Endodermal cell (in vitro differentiated cells): ENCODE results near the gene SLC25A43. TPM values are rescaled to one million over a fixed set of nuclear protein-coding genes. Genes with fewer than 3 reads are reported as not detected.

ENCODE experiments used
- DNase-seq: peaks from one replicate; pipeline ENCODE4 v3.0.0-alpha.2; 2017
- H3K27ac ChIP-seq: 2 replicates; pipeline ENCODE4 v1.5.1; 2013; ENCODE audit warnings: mild to moderate bottlenecking, low read depth, low read length, moderate library complexity
- H3K27me3 ChIP-seq: 2 replicates; pipeline ENCODE4 v1.6.1; 2013; ENCODE audit warnings: mild to moderate bottlenecking, low read length, moderate library complexity; ENCODE audit not compliant: insufficient read depth, control insufficient read depth, poor library complexity, severe bottlenecking
- H3K36me3 ChIP-seq: 2 replicates; pipeline ENCODE4 v1.7.0; 2013; ENCODE audit warnings: mild to moderate bottlenecking, low read length, moderate library complexity; ENCODE audit not compliant: control insufficient read depth, insufficient read depth
- H3K4me1 ChIP-seq: one replicate; pipeline ENCODE4 v1.7.0; 2013; ENCODE audit warnings: low read length; ENCODE audit not compliant: control insufficient read depth, insufficient read depth
- H3K4me3 ChIP-seq: 2 replicates; pipeline ENCODE4 v1.5.1; 2013; ENCODE audit warnings: mild to moderate bottlenecking, low read length, moderate library complexity
- H3K9ac ChIP-seq: 2 replicates; pipeline ENCODE4 v1.6.1; 2013; ENCODE audit warnings: mild to moderate bottlenecking, low read length, moderate library complexity; ENCODE audit not compliant: poor library complexity, severe bottlenecking; ENCODE audit errors: extremely low read depth
- H3K9me3 ChIP-seq: 2 replicates; pipeline ENCODE4 v1.6.1; 2013; ENCODE audit warnings: mild to moderate bottlenecking, low read length, moderate library complexity; ENCODE audit not compliant: control insufficient read depth
- H3K27ac Mint-ChIP-seq: 2 replicates; pipeline ENCODE4 v1.8.0; 2020; ENCODE audit warnings: mixed read lengths
- H3K27me3 Mint-ChIP-seq: 2 replicates; pipeline ENCODE4 v1.8.0; 2021; ENCODE audit warnings: mild to moderate bottlenecking, mixed read lengths; ENCODE audit not compliant: insufficient read depth
- H3K36me3 Mint-ChIP-seq: 2 replicates; pipeline ENCODE4 v1.8.0; 2020; ENCODE audit warnings: low read depth, mixed read lengths
- H3K4me1 Mint-ChIP-seq: 2 replicates; pipeline ENCODE4 v1.8.0; 2020; ENCODE audit warnings: mixed read lengths
- H3K4me3 Mint-ChIP-seq: 2 replicates; pipeline ENCODE4 v1.8.0; 2020; ENCODE audit warnings: mild to moderate bottlenecking, moderate library complexity, mixed read lengths
- H3K9me3 Mint-ChIP-seq: 2 replicates; pipeline ENCODE4 v1.8.0; 2020; ENCODE audit warnings: mild to moderate bottlenecking, mixed read lengths
- WGBS, 2 experiments: methylation state at CpG; one replicate each; pipeline versions ENCODE4 v1.1.5 to v1.1.7; 2013; ENCODE audit warnings: missing lambda C conversion rate in 2 of 2, mixed read lengths in 1 of 2; ENCODE audit not compliant: insufficient coverage in 1 of 2, insufficient read length in 1 of 2; 5-methylcytosine and 5-hydroxymethylcytosine counted together
- total RNA-seq, 2 donors: library from RNA; stranded (reverse); fragmentation: NEBNext Ultra II Directional in 1 of 2; extraction: Animal tissue kit (Norgen Biotek cat#: 25700) in 1 of 2; gene quantifications; 2 replicates in 1 of 2; 3 replicates in 1 of 2; pipeline ENCODE4 v1.2.1, GENCODE V29; 2021
- TF ChIP-seq, protein P1 (sequence below): fragments of 200-600 bp; sonication (generic); conservative IDR thresholded peaks from 2 replicates; pipeline ENCODE4 v1.5.0; 2021; ENCODE audit warnings: antibody characterized with exemption, mild to moderate bottlenecking

SLC25A43 gene
- total RNA-seq, 2 donors from 2014 or later, result 4.4 to 4.9 TPM

DNA sequence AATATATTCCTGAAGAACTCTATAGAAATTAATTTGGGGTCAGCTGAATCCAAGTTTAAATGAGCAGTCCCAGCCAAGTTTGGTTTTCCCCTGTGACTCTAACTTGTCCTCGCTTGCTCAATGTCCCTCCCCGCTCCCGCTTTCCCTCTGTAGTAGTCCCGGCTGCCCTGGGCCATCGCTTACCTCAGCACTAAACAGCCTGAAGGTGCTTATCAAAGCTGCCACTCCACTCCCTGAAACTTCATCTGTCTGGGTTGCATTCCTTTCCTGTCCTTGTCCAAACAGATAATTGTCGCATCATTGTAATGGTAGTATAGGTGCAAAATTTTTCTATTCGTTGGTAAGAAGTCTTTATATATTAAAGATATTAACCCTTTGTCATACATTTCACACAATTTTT is 12.8 kb downstream of the SLC25A43 start:
- peak; percentile 52 for DNase-seq
- no peak overlapping the region for H3K4me3 Mint-ChIP-seq
- H3K4me1 ChIP-seq, result no peaks in the 10 kb centered on the region
- no peak overlapping the region for H3K27ac ChIP-seq
- H3K9me3 Mint-ChIP-seq, result peaks cover 42% of the 10 kb centered on the region
- 93% methylated on average over 5 of the region's 7 CpGs; no CpG with 5 or more reads in 1 of the 2 experiments for WGBS, 2 experiments
- H3K4me3 ChIP-seq, result no peak overlapping the region
- H3K9ac ChIP-seq, result no peak overlapping the region
- H3K27ac Mint-ChIP-seq, result no peak overlapping the region
- peaks cover 10% of the 10 kb centered on the region for H3K36me3 Mint-ChIP-seq
- no peaks in the 10 kb centered on the region for H3K36me3 ChIP-seq
- H3K27me3 ChIP-seq, result no peaks in the 10 kb centered on the region
- H3K9me3 ChIP-seq, result no peaks in the 10 kb centered on the region
- no peaks in the 10 kb centered on the region for H3K4me1 Mint-ChIP-seq
- TF ChIP-seq, protein P1, sequence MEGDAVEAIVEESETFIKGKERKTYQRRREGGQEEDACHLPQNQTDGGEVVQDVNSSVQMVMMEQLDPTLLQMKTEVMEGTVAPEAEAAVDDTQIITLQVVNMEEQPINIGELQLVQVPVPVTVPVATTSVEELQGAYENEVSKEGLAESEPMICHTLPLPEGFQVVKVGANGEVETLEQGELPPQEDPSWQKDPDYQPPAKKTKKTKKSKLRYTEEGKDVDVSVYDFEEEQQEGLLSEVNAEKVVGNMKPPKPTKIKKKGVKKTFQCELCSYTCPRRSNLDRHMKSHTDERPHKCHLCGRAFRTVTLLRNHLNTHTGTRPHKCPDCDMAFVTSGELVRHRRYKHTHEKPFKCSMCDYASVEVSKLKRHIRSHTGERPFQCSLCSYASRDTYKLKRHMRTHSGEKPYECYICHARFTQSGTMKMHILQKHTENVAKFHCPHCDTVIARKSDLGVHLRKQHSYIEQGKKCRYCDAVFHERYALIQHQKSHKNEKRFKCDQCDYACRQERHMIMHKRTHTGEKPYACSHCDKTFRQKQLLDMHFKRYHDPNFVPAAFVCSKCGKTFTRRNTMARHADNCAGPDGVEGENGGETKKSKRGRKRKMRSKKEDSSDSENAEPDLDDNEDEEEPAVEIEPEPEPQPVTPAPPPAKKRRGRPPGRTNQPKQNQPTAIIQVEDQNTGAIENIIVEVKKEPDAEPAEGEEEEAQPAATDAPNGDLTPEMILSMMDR, result no peak
- no peaks in the 10 kb centered on the region for H3K27me3 Mint-ChIP-seq

DNA sequence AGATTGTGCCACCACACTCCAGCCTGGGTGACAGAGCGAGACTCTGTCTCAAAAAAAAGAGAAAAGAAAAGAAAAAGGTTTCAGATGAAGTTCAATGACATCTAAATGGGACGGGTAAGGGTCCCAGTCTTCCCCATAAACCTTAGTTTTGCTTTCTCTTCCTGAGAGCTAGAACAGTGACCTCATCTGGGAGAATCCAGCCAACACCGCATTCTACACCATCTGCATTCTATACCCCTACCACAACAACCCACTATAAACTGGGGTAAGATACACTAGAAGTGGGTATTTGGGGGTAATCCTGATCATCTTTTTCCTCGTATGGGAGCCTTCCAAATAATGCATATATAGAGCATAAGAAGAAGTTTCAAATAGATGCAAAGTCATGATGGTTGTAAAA is 18.2 kb downstream of the SLC25A43 start:
- TF ChIP-seq, protein P1, result no peak
- H3K4me1 ChIP-seq, result no peaks in the 10 kb centered on the region
- no peak overlapping the region for H3K27ac Mint-ChIP-seq

DNA sequence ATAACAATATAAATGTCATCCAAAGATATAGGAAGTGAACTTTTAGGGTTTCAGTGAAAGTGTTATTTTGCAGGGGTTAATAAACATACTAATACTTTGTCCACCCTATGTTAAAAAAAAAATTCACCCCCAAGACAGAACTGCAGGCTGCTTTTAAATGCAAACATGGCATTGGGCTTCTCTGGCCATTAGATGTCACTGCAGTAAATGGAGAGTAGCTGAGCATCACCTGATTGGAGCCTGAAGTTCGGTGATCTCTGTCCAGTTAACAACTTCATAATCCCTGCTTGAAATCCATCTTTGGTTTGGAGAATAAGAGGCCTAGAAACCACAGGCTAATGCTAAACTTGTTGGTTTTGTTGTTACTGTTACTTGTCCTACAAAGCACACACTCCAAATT is 18.7 kb downstream of the SLC25A43 start:
- WGBS, 2 experiments, result 83% methylated on average over 1 of the region's 1 CpG; no CpG with 5 or more reads in 1 of the 2 experiments
- Mint-ChIP-seq H3K4me3 (no peak overlapping the region), H3K9me3 (peaks cover 41% of the 10 kb centered on the region), H3K36me3 (peaks cover 3% of the 10 kb centered on the region), H3K27ac (no peak overlapping the region), H3K4me1 (peaks cover 5% of the 10 kb centered on the region), H3K27me3 (no peaks in the 10 kb centered on the region)
- H3K4me3 ChIP-seq, result no peak overlapping the region
- TF ChIP-seq, protein P1, result peak; percentile 41
- DNase-seq, result no peak
- no peak overlapping the region for H3K9ac ChIP-seq
- no peaks in the 10 kb centered on the region for H3K27me3 ChIP-seq
- H3K27ac ChIP-seq, result no peak overlapping the region
- no peaks in the 10 kb centered on the region for H3K9me3 ChIP-seq
- no peaks in the 10 kb centered on the region for H3K4me1 ChIP-seq
- H3K36me3 ChIP-seq, result no peaks in the 10 kb centered on the region

More for the DNA sequence above, 18.2 kb downstream of the SLC25A43 start:
- H3K36me3 ChIP-seq, result no peaks in the 10 kb centered on the region
- Mint-ChIP-seq H3K36me3 (peaks cover 3% of the 10 kb centered on the region), H3K9me3 (peaks cover 36% of the 10 kb centered on the region), H3K4me1 (peaks cover 5% of the 10 kb centered on the region), H3K27me3 (no peaks in the 10 kb centered on the region), H3K4me3 (no peak overlapping the region)
- no peak for DNase-seq
- no peaks in the 10 kb centered on the region for H3K9me3 ChIP-seq
- H3K9ac ChIP-seq, result no peak overlapping the region
- no peaks in the 10 kb centered on the region for H3K27me3 ChIP-seq
- WGBS, 2 experiments, result 60 to 80% methylated on average over 1 of the region's 4 CpGs
- H3K4me3 ChIP-seq, result no peak overlapping the region
- no peak overlapping the region for H3K27ac ChIP-seq
